Kidney epithelial cell (primary cell): ENCODE data around the gene SLC12A7. TPM values are rescaled to one million over a fixed set of nuclear protein-coding genes. Genes with fewer than 3 reads are reported as not detected.
"Not testable (repeated sequence)": the region's sequence is repeated elsewhere in the genome, so short reads cannot be mapped to it uniquely, and the experiment has no call there.

ENCODE experiments used
- DNase-seq: peaks from one replicate; pipeline ENCODE4 v3.0.0-alpha.2; 2010; ENCODE audit warnings: low read depth
- H3K27me3 ChIP-seq: 2 replicates; pipeline ENCODE4 v1.6.0; 2011; ENCODE audit warnings: low read length; ENCODE audit not compliant: control insufficient read depth, insufficient read depth
- H3K36me3 ChIP-seq: 2 replicates; pipeline ENCODE4 v1.5.1; 2011; ENCODE audit warnings: low read length; ENCODE audit not compliant: control insufficient read depth, insufficient read depth
- H3K4me3 ChIP-seq: 2 replicates; pipeline ENCODE4 v1.5.1; 2011; ENCODE audit warnings: low read depth, mild to moderate bottlenecking, control low read depth, low read length
- total RNA-seq: library from RNA; depleted of rRNA; stranded (reverse); fragments of >200 nt; gene quantifications from 2 replicates; pipeline ENCODE4 v1.2.3, GENCODE V29; 2015
- TF ChIP-seq, protein P1 (sequence below): IDR thresholded peaks from 2 replicates; pipeline ENCODE4 v1.5.1; 2011; ENCODE audit warnings: mild to moderate bottlenecking, moderate library complexity, low read length, control low read depth, inconsistent platforms; ENCODE audit not compliant: insufficient read depth, poor library complexity, severe bottlenecking

The SLC12A7 gene
- total RNA-seq, 1 donor from 2014 or later = 50.3 TPM

DNA sequence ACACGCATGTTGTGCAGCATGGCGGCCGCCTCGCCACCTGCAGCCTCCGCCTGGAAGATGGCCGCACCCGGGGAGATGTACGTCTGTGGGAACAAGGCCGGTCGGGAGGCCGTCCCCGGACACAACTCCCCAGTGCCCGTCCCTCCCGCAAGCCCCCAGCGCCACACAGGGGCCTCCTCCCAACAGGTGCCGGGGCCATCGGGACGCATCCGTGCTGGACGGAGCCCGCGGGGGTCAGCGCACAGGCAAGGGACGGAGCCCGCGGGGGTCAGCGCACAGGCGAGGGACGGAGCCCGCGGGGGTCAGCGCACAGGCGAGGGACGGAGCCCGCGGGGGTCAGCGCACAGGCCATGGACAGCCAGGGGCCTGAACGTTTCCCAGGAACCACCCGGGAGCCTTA, 26.5 kb downstream of the SLC12A7 start:
- TF ChIP-seq, protein P1, sequence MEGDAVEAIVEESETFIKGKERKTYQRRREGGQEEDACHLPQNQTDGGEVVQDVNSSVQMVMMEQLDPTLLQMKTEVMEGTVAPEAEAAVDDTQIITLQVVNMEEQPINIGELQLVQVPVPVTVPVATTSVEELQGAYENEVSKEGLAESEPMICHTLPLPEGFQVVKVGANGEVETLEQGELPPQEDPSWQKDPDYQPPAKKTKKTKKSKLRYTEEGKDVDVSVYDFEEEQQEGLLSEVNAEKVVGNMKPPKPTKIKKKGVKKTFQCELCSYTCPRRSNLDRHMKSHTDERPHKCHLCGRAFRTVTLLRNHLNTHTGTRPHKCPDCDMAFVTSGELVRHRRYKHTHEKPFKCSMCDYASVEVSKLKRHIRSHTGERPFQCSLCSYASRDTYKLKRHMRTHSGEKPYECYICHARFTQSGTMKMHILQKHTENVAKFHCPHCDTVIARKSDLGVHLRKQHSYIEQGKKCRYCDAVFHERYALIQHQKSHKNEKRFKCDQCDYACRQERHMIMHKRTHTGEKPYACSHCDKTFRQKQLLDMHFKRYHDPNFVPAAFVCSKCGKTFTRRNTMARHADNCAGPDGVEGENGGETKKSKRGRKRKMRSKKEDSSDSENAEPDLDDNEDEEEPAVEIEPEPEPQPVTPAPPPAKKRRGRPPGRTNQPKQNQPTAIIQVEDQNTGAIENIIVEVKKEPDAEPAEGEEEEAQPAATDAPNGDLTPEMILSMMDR = no peak
- Histone ChIP-seq H3K36me3 (no peaks in the 10 kb centered on the region), H3K27me3 (no peaks in the 10 kb centered on the region), H3K4me3 (no peak overlapping the region)
- no peak for DNase-seq

DNA sequence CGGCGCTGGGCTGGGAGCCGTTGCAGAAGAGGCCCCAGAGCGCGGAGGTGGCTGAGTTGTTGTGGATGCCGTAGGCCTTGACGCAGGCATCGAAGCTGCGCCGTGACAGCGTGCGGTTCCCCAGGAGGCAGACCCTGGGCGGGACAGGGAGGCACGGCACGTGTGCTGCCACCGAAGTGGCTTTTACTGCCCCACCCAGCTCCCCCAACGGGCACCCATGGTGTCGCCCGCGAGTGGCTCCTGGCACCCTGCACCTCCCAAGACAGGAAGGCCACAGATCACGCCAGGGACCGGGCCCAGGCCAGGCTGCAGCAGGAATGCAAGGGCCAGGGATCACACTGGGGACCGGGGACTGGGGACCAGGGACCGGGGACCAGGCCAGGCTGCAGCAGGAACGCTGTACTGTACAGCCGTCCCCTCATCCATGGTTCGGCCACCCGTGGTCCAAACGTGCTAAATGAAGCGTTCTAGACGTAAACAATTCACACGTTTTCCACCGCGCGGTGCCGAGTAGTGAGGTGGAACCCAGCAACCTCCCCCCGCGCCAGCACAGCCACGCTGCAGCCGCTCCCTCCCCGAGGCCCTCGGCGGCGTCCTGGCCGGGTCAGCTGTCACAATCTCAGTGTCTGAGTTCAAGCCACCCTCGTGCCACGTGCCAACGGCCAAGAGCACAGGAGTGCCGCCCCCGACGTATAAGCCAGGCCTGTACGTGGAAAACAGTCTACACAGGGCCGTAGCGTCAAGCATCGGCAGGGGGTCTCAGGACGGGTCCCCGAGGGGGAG, 27.8 kb downstream of the SLC12A7 start:
- no peak for DNase-seq
- no peak overlapping the region for H3K4me3 ChIP-seq
- TF ChIP-seq, protein P1 = no peak

DNA sequence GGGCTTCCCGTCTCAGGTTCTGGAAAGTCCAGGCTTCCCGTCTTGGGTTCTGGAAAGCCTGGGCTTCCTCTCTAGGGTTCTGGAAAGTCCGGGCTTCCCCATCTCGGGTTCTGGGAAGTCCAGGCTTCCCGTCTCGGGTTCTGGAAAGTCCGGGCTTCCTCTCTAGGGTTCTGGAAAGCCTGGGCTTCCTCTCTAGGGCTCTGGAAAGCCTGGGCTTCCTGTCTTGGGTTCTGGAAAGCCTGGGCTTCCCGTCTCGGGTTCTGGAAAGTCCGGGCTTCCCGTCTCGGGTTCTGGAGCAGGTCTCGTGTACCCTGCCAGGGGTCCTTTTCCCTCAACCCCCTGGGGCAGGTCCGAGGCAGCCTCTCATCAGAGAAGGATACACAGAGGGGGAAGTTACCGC, 28.8 kb downstream of the SLC12A7 start:
- not testable (repeated sequence) for H3K36me3 ChIP-seq, H3K4me3 ChIP-seq, DNase-seq, H3K27me3 ChIP-seq

More for the DNA sequence above, 27.8 kb downstream of the SLC12A7 start:
- no peaks in the 10 kb centered on the region for H3K27me3 ChIP-seq
- H3K36me3 ChIP-seq = no peaks in the 10 kb centered on the region

DNA sequence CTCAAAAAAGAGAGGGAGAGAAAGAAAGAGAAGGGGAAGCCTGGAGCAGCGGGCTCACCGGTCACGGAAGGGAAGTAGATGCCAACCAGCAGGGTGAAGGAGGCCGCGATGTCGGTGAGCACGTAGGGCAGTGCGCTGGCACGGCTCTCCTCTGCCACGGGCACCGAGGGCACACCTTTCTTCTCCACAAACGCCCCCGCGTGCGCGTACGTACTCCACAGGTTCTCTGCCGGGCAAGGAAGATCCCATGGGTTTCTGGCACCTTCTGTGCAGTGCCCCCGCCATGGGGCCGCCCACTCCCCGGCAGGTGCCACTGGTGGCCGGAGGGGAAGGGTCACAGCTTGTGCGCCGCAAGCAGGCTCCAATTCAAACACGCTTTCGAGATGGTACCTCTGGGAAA, 30.3 kb downstream of the SLC12A7 start:
- no peak overlapping the region for H3K4me3 ChIP-seq
- DNase-seq = no peak
- no peaks in the 10 kb centered on the region for H3K27me3 ChIP-seq
- TF ChIP-seq, protein P1 = no peak
- no peaks in the 10 kb centered on the region for H3K36me3 ChIP-seq

DNA sequence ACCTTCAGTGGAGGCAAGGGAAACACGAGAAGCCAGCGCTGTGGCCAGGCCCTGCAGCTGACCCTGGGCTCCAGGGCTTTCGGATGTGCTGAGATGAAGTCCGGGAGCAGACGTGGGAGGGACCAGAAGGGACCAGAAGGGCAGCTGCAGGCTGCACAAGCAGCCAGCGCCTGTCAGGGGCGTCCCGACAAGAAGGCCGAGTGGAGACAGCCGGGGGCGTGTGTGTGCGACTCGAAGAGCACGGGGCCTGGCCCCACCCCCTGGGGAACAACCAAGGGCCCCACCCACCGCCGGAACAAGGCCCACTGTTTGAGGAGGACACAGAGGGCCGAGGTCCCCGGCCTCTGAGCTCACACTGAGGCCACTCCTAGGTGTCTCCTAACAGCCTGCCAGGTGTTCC, 31.4 kb downstream of the SLC12A7 start:
- TF ChIP-seq, protein P1 = no peak
- Histone ChIP-seq H3K27me3 (no peaks in the 10 kb centered on the region), H3K36me3 (no peaks in the 10 kb centered on the region), H3K4me3 (no peak overlapping the region)
- DNase-seq = no peak

DNA sequence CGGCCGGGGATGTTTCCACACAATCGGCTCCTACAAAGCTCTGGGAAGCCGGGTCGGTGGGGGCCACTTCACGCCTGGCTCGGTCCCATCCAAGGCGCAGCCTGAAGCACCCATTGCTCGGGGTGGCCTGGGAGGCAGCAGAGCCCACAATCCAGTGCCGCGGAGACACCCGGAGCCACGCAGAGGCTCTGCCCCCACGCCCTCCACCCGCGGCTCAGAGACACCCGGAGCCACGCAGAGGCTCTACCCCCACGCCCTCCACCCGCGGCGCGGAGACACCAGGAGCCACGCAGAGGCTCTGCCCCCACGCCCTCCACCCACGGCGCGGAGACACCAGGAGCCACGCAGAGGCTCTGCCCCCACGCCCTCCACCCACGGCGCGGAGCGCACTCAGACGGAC, 31.9 kb downstream of the SLC12A7 start:
- no peak overlapping the region for H3K4me3 ChIP-seq
- TF ChIP-seq, protein P1 = no peak
- no peaks in the 10 kb centered on the region for H3K27me3 ChIP-seq
- no peaks in the 10 kb centered on the region for H3K36me3 ChIP-seq
- DNase-seq = no peak
